ENCODE data around the gene TBL1X.

TBL1X gene

DNA sequence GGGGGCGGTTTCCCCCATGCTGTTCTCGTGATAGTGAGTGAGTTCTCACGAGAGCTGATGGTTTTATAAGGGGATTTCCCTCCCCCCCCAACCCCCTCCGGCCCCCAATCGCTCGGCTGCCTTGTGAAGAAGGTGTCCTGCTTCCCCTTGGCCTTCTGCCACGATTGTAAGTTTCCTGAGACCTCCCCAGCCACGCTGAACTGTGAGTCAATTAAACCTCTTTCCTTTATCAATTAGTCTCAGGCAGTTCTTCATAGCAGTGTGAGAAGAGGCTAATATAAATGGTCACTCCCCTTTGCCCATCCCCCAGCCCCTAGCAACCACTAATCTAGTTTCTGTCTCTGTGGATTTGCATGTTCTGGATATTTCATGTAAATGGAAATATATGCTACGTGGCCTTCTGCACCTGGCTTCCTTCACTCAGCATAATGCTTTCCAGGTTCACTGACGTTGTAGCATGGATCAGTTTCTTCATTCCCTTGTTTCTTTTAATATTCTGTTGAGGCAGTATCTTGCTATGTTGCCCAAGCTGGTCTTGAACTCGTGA lies 284.4 kb downstream of the TBL1X start:
- TF ChIP-seq, protein P1, sequence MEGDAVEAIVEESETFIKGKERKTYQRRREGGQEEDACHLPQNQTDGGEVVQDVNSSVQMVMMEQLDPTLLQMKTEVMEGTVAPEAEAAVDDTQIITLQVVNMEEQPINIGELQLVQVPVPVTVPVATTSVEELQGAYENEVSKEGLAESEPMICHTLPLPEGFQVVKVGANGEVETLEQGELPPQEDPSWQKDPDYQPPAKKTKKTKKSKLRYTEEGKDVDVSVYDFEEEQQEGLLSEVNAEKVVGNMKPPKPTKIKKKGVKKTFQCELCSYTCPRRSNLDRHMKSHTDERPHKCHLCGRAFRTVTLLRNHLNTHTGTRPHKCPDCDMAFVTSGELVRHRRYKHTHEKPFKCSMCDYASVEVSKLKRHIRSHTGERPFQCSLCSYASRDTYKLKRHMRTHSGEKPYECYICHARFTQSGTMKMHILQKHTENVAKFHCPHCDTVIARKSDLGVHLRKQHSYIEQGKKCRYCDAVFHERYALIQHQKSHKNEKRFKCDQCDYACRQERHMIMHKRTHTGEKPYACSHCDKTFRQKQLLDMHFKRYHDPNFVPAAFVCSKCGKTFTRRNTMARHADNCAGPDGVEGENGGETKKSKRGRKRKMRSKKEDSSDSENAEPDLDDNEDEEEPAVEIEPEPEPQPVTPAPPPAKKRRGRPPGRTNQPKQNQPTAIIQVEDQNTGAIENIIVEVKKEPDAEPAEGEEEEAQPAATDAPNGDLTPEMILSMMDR (IDR thresholded peaks at IDR 0.05; ENCODE audit: low read depth, low read length) = no peak
- no peak for TF ChIP-seq POLR2A (IDR thresholded peaks at IDR 0.05; ENCODE audit: extremely low read depth, insufficient read length)
- TF ChIP-seq, protein P2, sequence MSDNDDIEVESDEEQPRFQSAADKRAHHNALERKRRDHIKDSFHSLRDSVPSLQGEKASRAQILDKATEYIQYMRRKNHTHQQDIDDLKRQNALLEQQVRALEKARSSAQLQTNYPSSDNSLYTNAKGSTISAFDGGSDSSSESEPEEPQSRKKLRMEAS (IDR thresholded peaks at IDR 0.05; ENCODE audit: low read depth, low read length) = no peak
- no peak for TF ChIP-seq MYC (IDR thresholded peaks at IDR 0.05; ENCODE audit: low read depth, low read length)
- no peak overlapping the region for H3K4me3 ChIP-seq (ENCODE audit: low read depth, low read length)
- no peak for DNase-seq (ENCODE audit: low read depth)

DNA sequence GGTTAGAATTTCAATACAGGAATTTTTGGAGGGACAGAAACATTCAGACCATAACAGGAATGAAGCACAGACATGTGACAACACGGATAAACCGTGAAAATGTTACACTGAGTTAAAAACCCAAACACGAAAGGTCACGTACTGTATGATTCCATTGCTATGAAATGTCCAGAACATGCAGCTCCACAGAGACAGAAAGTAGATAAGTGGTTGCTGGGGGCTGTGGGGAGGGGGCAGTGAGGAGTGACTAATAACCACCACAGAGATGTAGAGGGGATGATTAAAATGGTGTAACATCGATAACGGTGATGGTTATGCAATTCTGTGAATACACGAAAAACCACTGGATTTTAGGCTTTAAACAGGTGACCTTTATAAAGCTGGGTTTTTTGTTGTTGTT lies 292.5 kb downstream of the TBL1X start:
- TF ChIP-seq MYC (IDR thresholded peaks at IDR 0.05; ENCODE audit: low read depth, low read length) = no peak
- TF ChIP-seq POLR2A (IDR thresholded peaks at IDR 0.05; ENCODE audit: extremely low read depth, insufficient read length) = no peak
- TF ChIP-seq, protein P1 (IDR thresholded peaks at IDR 0.05; ENCODE audit: low read depth, low read length) = no peak
- TF ChIP-seq, protein P2 (IDR thresholded peaks at IDR 0.05; ENCODE audit: low read depth, low read length) = no peak
- no peak for DNase-seq (ENCODE audit: low read depth)
- H3K4me3 ChIP-seq (ENCODE audit: low read depth, low read length) = no peak overlapping the region

DNA sequence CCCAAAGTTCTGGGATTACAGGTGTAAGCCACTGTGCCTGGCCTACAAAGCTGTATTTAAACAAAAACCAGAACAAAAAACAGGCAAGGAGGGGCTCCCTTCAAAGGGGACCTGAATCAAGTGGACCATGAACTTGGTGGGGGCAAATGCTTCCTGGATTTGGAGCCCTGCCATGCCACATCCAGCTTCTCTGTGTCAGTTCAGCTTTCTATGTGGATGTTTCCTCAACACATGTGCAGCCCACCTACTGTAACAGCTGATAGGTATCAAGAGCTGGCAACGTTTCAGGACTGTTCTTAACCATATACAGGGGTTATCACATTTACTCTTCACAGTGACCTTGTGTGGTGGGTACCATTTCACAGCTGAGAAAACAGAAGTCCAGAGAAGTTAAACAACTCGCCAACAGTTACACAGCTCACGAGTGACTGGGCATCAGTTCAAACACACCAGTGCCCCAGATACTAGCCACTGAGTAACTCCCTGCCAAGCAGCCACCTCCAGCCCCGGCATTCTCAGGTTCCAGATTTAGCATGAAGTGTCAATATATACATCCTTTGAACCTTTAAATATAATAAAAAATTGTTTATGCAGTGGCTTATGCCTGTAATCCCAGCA lies 293.3 kb downstream of the TBL1X start:
- no peak for DNase-seq (ENCODE audit: low read depth)
- no peak overlapping the region for H3K4me3 ChIP-seq (ENCODE audit: low read depth, low read length)
- TF ChIP-seq POLR2A (IDR thresholded peaks at IDR 0.05; ENCODE audit: extremely low read depth, insufficient read length) = no peak
- TF ChIP-seq, protein P2 (IDR thresholded peaks at IDR 0.05; ENCODE audit: low read depth, low read length) = no peak
- TF ChIP-seq, protein P1 (IDR thresholded peaks at IDR 0.05; ENCODE audit: low read depth, low read length) = no peak
- TF ChIP-seq MYC (IDR thresholded peaks at IDR 0.05; ENCODE audit: low read depth, low read length) = no peak

DNA sequence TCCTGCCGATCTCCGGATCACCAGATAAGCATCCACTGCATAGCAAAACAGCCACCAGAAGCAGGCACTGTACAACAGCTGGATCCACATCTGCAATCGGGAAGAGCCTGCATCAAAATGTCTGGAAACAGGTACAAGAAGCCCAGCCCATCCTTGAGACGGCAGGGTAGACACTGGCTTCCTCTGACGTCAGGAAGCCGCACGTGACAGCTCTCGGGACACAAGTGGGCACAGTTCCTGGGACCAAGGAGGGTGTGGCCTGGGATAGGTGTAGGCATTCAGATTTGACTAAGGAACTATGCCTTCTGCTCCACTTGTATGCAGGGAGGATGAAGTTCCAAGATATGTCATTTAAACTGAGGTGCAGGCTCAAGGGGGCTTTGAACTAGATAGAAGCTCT lies 294.5 kb downstream of the TBL1X start:
- TF ChIP-seq, protein P2 (IDR thresholded peaks at IDR 0.05; ENCODE audit: low read depth, low read length) = no peak
- TF ChIP-seq MYC (IDR thresholded peaks at IDR 0.05; ENCODE audit: low read depth, low read length) (no peak), POLR2A (IDR thresholded peaks at IDR 0.05; ENCODE audit: extremely low read depth, insufficient read length) (no peak)
- TF ChIP-seq, protein P1 (IDR thresholded peaks at IDR 0.05; ENCODE audit: low read depth, low read length) = no peak
- DNase-seq (ENCODE audit: low read depth) = no peak
- no peak overlapping the region for H3K4me3 ChIP-seq (ENCODE audit: low read depth, low read length)

DNA sequence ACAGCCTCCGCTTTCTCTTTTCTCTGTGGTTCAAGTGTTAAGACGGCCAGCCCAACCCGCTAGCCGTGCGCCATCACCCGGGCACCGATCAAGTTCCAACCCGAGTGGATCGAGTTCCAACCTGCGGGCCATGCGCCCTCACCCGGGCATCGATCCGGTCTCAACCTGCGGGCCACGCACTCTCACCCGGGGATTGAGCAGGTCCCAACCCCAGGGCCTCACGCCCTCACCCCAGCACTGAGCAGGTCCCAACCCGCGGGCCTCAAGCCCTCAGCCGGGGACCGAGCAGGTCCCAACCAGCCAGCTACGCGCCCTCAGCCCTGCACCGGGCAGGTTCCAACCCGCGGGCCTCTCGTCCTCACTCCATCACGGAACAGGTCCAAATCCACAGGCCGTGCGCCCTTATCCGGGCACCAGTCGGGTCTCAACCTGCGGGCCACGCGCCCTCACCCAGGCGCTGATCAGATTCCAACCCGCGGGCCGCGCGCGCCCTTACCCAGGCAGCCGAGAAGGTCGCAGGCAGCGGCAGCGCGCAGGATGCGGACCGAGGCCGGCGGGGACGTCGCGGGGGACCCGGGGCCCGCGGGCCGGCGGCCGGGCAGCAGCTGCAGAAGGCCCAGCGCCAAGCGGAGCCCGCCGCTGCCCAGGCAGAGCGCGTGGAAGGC lies 300.3 kb downstream of the TBL1X start:
- no peak for TF ChIP-seq POLR2A (IDR thresholded peaks at IDR 0.05; ENCODE audit: extremely low read depth, insufficient read length)
- TF ChIP-seq MYC (IDR thresholded peaks at IDR 0.05; ENCODE audit: low read depth, low read length) = no peak
- TF ChIP-seq, protein P1 (IDR thresholded peaks at IDR 0.05; ENCODE audit: low read depth, low read length) = no peak
- TF ChIP-seq, protein P2 (IDR thresholded peaks at IDR 0.05; ENCODE audit: low read depth, low read length) = no peak
- DNase-seq (ENCODE audit: low read depth) = no peak
- no peak overlapping the region for H3K4me3 ChIP-seq (ENCODE audit: low read depth, low read length)

All from NB4 (cell line).